Hippocampal formation (tissue), 2 donors: Measurements from ENCODE around the gene FLT1.

Experiments
- DNase-seq, 2 donors: peaks; one replicate each; lab custom pipeline; 2025; lab: John Stamatoyannopoulos, UW

FLT1 gene

DNA sequence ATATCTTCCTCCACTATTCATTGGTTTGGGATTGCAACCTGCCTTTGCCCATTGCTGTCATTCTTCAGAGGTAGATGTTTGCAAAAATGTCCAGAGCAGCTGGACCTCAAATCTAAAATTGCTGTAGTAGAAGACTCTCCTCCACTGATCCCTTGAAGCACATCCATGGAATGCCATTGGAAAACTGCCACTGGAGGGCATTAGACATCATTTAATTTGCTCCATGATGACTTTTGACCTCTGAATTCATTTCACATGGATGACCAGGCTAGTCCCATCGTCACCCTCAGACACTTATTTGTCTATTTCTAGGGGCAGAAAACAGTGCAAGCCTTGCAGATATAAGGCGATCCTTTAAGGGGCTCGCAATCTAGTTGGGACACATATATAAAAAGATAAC is 33.9 kb upstream of the FLT1 start:
- DNase-seq: no peak

DNA sequence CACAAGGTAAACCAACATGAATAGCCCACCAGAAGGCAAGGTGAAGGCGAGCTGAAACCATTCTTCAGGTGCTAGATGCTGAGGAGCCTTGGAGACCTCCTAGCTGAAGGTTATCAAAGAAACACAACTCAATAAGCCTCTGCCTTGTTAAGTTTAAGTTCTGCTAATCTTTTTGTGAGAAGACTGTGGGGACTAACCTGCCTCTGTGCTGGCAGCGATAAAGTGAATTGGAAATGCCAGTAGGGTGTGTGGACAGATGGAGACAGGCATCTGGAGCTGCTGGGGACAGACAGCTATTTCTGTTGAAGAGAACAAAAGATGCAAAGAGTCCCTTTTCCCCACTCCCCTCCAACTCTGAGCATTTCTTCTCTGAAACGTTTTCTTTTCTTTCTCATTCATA is 33.5 kb upstream of the FLT1 start:
- no peak for DNase-seq

DNA sequence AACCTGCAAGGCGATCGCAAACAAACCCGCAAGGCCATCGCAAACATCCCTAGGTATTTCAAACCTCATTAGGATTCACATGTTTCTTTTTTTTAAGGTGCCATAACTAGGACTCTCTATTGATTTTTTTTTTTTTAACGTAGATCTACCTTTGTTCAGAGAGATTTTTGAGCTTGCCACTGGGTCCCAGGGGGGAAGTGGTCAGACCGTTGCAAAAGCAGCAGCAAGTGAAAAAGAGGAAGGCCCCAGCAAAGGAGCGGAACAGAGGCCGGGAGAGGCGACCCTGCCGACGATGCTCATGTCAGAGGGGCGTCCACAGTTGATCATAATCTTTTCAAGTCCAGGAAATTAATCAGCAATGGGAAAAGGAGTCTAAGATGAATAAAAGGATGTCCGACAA is 32.7 kb upstream of the FLT1 start:
- no peak for DNase-seq

DNA sequence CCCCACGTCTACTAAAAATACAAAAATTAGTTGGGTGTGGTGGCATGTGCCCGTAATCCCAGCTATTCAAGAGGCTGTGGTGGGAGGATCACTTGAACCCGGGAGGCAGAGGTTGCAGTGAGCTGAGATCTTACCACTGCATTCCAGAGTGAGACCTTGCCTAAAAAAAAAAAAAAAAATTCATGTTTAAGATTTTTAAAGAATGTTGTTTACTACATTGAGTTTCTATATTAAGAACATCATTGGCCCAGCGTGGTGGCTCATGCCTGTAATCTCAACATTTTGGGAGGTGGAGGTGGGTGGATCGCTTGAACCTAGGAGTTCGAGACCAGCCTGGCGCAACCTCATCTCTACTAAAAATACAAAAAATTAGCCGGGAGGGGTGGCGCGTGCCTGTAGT is 31.9 kb upstream of the FLT1 start:
- no peak for DNase-seq

DNA sequence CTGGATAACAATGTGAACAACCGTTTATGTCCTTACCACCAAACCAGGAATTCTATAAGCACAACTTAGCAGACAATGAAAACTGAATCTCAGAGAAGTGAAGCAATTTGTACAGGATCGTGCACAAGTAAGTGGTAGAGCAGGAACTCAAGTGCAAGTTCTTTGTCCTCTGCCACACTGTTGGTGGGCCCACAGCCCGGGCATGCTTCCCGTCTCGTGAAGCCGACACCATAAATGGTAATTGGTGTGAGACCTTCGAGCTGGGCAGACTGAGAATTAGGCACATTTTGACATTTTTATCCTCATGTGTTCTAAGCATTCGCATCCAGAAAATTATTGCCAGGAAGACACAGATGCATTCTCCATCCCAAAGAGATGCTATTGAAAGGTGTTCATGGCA is 27.9 kb upstream of the FLT1 start:
- no peak for DNase-seq

DNA sequence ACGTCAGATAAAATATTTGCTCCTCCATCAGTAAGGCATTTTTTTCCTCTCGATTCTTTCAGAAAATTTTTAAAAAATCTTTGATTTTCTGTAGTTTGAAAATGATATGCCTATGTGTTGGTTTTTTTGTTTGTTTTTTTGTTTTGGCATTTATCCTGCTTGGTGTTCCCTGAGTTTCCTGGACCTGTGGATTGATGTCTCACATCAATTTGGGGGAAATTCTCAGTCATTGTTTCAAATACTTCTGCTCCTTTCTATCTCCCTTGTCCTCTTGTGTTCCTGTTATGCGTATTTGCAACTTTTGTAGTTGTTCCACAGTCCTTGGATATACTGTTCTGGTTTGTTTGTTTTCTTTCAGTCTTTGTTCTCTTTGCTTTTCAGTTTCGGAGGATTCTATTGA is 18.8 kb upstream of the FLT1 start:
- no peak for DNase-seq

DNA sequence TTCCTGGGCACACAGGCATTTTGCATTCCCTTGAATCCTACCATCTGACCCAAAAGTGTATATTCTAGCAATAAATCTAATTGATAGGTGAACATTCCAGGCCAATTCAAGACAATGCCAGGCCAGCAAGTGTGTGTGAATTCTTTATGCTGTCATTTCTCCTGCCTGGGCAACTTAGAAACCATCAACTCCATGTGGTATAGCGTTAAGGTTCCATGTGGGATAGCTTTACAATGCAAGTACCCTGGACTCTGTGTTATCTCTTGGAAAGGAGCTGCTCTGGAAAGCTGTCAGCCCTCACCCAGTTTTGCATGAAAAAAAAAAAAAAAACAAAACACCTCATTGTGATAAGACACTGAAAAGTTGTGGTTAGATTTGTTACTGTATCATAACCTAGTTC is 15.6 kb upstream of the FLT1 start:
- no peak for DNase-seq

DNA sequence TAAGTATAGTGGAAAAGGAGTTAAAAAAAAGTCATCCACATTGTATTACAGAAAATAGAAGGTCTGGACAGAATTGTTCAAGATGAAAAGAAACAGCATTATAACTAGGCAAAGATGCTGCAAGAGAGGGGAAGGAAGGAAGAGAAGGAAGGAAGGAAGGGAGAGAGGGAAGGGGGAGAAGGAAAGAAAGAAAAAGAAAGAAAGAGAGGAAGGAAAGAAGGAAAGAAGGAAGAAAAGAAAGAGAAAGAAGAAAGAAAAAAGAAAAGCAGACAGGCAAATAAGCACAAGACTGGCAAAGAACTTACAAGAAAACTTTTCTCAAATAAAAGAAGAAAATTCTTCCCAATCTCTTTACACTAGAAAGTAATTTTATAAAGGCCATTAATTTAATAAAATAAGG is 15.1 kb upstream of the FLT1 start:
- DNase-seq: no peak

DNA sequence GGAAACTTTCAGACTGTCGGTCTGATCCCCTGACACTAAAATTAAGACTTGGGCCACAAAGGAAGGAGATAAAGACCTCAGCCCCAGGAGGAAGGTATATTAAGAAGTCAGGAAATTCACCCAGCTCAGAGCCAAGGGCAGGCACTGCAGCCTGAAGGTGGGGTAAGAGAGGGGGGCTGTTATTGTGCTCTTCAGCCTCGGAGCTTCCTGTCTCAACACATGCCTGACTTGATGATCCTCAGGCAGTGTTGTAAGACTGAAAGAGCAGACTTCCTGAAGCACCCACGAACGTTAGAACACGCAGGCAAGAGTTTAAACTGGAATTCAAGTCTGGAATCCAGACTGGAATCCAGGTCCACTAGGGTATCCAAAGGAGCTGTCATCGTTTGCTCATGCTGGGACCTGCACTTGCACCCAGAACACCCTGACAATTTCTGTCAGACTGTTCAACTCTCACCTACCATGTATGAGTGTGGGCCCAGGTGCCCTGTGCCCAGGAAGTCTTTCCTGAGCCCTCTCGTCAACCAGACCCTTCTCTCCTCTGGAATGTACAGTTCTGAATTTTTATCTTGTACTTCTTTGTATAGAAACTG is 10.7 kb upstream of the FLT1 start:
- DNase-seq: no peak

DNA sequence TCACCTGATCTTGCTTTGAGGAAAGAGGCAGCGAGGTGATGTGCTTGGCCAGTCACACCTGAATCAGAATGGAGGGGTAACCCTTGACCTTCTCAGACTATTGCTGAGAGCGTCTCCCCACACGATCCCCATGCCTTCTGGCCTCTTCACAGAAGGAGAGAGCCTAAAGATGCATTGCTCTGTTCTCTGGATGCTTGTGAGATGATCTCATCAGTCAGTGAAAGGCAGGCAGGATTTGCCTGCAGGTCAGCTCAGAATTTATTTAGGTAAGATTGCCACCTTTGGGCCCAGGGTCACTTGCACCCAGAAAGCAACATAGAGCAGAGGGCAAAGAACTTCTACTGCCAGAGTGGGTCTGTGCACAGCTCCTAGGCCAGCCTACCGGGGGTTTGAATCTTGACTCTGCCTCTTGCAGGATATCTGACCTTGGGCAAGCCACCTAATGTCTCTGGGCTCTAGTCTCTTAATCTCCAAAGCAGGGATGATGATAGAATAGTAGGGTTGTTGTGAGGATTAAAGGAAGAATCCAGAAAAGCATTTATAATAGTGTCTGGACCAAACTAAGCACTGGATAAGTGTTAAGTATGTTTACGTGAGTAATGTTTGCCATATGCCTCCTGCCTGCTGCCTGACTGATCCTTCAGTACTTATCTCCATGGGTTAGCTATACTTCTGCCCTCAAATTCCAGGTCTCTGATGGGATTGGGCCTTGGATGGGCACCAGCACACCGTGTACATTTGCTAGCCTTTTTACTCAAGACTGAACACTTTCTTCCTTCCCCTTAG is 8.4 kb upstream of the FLT1 start:
- DNase-seq: no peak

DNA sequence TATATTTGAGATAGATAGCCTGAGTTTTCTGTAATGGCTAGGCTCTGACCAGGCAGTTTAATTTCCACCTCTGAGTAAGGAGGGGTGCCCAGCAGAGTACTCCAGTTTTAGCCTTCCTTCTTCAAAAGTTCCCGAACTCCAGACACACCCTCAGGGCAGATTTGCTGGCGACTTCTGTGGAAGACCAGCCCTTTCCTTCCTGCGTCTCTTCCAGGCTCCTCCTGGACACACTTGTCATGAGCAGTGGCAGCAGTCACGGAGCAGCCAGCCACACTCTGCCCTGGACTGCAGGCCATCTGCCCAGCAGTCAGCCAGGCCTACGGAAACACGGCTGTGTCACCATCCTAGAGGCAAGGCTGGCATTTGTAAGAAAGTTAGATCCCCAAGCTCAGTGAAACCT is 6.6 kb upstream of the FLT1 start:
- no peak for DNase-seq

DNA sequence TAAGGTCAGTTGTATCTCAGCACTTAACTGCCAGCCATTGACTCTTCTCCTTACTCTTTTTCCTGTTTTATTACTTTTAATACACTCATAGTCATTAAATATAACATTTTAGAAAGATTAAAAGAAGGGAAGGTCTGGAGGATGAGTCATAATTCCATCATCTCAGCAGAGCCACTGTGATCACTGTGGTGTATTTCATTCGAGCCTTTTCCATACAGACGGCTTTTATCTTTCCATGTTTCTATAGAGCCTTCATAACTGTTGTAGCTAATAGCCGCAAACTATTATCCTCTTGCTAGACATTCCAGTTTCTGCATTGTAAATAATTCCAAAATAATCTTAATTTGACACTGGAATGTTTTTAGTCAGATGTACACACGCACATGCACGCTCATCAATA is 4.7 kb upstream of the FLT1 start:
- no peak for DNase-seq

DNA sequence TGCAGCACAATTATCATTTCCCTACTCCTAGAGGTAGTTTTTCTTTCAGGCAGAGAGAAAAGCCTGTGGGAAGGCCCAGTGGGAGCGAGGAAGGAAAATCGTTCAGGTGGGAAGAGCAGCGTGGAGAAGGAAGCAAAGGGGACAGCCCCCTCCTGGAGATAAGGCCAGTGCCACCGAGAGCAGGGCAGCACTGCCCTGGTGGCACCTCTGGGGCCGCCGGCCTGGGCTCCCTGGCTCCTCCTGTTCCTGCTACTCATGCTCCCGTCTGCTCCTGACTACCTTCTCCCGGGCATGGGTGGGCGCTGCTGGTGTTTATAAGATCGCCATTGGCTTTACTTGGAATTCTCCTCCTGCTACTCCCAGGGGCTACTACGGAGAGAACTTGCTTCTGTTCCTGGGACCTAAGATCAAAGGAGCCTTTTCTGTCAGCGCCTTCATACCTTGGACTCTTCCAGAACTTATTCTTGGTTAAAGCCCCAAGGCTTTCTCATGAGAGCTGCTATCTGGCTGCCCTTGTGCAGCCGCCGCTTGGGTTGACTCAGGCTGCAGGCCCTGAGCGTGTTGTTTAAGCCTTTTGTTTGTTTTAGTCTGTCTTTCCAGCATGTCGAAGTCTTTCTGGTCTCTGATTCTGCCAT is 3.7 kb upstream of the FLT1 start:
- DNase-seq: no peak

DNA sequence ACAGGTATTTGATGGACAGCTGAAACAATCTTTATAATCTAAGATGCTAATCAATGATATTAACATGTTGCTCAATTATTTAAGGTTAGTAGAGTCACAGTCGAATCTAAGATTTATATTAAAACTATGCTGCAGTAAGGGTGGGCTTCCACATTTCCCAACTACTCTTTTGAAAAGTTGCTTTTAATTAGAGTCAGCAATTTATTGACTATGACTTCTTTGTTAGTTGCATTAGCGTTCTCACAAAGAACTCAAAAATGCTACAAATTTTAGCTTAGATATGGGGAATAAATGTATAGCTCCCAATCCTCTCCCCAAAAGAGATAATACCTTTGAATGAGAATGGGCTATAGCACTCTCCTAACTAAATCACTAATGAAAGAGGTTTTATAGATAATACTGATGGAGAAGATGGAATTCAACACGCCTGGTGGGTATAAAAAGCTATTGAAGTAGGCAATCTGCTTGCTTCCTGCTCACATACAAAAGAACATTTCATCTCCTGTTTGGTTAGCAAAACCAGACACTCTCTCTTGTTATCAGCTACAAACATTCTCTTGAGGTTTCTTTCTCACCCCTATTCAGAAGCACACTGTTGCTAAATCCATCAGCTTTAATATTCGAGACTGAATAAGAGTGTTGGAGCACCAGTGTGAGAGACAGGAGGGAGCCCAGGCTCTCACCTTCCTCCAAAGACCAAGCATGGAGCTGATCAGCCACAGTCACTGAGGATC is 2.4 kb upstream of the FLT1 start:
- no peak for DNase-seq

DNA sequence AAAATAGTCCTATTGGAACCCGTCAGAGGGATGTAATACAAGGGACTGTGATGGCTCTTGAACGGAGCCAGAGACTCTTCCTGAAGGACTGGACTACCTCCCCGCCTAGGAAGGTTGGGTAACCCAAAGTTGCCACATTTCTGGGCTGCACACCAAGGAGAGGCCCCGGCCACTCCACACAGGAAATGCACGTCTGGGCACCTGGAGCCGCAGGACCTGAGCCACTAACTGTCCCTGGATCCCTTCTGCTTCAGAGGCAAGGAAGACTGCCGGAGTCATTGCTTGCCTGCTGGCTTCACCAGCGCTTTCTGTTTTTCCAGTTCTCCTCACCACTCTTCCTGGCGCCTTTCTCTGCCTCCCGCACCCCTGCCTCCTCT is 1.2 kb upstream of the FLT1 start:
- DNase-seq: no peak

DNA sequence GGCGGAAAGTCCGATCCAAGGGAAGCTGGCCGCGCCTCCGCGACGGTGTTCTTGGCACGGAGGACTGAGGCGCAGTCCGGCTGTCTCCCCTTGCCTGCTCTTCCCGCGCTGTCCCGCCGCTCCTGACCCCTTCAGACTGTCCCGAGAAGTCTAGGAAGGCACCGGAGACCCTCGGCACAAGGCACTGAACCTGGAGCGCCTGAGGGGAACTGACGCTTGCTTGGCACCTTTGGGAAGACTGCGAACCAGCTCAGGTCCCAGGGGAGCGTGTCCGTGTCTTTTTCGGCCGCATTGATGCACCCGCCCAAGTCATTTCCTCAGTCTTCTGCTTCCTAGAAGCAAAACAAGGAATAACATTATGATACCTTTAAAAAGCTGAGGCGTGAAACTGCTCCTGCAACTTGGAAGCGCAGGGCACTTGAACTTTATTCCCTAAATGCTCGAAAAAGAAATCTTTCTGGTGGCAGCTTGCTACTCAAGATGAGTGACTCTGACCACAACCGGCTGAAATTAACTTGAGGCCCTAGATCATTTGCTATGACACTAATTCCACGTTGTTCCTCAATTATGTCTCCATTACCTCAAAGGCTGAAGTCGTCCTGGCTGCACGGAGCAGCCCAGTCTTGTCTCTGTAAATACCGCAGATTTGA is 735 bp upstream of the FLT1 start:
- DNase-seq: no peak

DNA sequence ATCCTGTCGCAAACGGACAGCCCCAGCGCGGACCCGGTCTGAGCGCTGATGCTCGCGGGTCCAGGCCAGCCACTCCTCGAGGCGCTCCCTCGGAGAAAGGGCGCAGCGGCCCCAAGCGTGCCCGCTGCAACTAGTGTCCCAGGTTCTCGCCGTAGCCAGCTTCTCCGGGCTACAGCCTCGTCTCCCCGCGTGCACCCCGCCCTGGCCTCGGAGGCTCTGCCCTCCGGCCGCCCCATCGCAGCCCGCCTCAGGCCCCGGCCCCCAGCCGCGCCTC is 487 bp downstream of the FLT1 start:
- no peak for DNase-seq

DNA sequence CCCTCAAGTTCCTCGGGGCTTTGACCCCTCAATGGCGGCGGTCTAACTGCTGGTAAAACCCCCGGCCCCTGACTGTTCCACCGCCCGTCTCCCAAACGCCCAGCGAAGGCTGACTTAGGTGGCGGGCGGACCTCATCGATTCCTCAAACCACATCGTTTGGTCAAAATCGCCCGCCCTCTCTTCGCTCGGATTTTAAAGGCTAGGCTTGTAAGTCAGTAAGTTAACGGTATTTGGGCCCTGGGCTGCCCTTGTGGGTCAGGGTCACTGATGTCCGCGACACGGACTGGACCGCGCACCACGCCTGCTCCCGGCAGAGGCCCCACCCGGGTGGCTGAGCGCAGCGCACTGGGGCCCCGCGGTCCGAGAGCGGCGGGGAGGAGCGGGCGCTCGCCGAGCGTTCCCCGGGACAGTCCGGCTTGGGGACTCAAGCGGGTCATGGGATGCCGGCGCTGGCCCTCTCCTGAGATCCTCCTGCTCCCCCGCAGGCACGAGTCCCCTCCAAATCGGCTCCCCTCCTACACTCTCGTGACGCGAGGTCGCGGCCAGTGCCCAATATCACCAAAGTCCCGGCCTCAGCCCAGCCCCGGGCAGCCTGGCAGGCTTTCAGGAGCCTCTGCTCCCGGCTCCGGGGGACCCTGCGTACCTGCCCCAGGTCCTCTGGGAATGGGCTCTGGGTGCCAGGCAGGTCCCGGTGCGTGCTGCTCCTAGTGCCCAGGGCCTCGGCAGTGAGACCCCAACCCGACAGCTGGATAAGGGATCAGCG is 1.0 kb downstream of the FLT1 start:
- DNase-seq: no peak

DNA sequence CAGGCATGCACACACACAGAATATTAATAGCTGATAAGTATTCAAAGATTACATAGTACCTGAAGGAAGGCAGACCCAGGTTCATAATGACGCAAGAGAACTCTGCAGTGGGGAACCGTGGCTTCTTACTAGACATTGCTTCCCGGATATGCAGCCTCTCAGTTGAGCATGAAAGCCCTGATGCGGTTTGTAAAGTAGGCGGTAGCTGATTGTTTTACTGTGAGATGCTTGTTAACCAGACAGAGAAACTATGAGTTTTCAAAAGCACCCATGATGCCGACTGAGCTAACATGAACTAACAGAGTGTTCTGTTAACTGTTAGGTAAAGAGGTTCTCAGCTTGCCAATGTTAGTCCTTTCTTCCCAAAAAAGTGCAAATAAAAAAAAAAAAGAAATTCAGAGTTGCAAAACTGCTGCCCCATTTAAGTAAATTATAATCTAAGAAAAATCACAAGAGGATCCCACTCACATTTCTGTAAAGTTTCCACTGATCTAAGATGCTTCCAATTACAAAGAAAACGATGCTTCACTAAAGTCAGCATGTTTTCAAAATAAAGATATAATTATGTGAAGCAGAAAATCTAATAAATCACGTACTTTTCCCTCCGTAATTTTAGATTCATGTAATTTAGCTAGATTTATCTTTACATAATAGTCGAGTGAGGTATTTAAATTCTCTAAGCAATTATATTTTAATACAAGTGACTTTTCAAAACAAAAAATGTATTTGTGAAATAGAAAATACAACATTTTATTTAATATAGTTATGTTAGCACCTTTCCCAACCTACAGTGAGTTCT is 2.2 kb downstream of the FLT1 start:
- DNase-seq: no peak

DNA sequence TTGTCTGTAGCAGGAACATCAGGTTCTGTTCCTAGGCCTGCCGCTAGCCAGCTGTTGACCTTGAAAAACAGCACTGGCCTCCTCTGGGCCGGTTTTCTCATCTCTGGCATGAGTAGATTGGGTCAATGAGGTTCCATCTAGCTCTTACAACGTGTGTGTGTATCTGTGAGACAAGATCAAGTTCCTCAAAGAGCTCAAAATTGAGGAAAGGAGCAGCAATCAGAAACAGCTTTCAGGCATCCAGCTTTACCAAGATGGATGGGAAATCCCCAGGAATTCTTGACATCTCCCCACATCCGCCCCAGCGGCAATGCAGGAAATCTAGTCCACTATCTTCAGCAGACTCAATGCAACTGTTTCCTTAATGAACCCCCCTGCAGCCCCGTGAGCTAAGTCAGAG is 4.9 kb downstream of the FLT1 start:
- no peak for DNase-seq

DNA sequence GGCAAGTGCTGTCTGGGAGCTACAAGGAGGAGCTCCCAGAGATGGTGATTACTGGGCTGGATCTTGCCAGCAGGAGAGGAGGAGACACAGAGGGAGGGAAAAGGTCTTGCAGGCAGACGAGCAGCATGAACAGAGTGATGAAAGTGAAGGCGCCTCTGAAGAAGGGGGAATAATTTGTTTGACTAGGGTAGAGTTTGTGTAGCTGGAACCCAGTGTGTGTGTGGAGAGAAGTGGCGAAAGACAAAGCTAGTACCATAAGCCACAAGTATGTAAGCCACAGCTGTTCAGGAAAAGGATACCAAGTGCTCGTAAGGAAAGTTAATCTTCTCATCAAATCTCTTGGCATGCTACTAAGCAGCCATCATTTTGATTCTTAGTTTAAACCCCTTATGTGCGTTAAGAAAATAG is 5.4 kb downstream of the FLT1 start:
- no peak for DNase-seq
